ENCODE data around the gene RUNX2.
"Not testable (repeated sequence)": the region's sequence is repeated elsewhere in the genome, so short reads cannot be mapped to it uniquely, and the experiment has no call there.

RUNX2 gene

GRCh38 chr6:45658958-45659357, 330.8 kb downstream of the RUNX2 start:
- no peak for DNase-seq

- DNase-seq = no peak
Measured at GRCh38 chr6:45661661-45662060, 333.5 kb downstream of the RUNX2 start.

GRCh38 chr6:45663251-45664221, 335.4 kb downstream of the RUNX2 start:
- no peak for DNase-seq

- no peak for DNase-seq
Measured at GRCh38 chr6:45664707-45665106, 336.6 kb downstream of the RUNX2 start.

GRCh38 chr6:45665859-45666258, 337.7 kb downstream of the RUNX2 start:
- no peak for DNase-seq

GRCh38 chr6:45666846-45667245, 338.7 kb downstream of the RUNX2 start:
- DNase-seq = no peak

- no peak for DNase-seq
Measured at GRCh38 chr6:45667300-45667699, 339.2 kb downstream of the RUNX2 start.

- DNase-seq = no peak
Measured at GRCh38 chr6:45667766-45668165, 339.6 kb downstream of the RUNX2 start.

GRCh38 chr6:45668705-45669104, 340.6 kb downstream of the RUNX2 start:
- DNase-seq = no peak

- DNase-seq = not testable (repeated sequence)
Measured at GRCh38 chr6:45673167-45673566, 345.0 kb downstream of the RUNX2 start.

GRCh38 chr6:45675166-45675565, 347.0 kb downstream of the RUNX2 start:
- not testable (repeated sequence) for DNase-seq

GRCh38 chr6:45675634-45676033, 347.5 kb downstream of the RUNX2 start:
- no peak for DNase-seq

- DNase-seq = no peak
Measured at GRCh38 chr6:45676380-45676779, 348.2 kb downstream of the RUNX2 start.

- no peak for DNase-seq
Measured at GRCh38 chr6:45677381-45678284, 349.5 kb downstream of the RUNX2 start.

GRCh38 chr6:45678285-45678607, 350.1 kb downstream of the RUNX2 start:
- no peak for DNase-seq

- DNase-seq = no peak
Measured at GRCh38 chr6:45679163-45679562, 351.0 kb downstream of the RUNX2 start.

GRCh38 chr6:45679631-45680030, 351.5 kb downstream of the RUNX2 start:
- DNase-seq = no peak

- no peak for DNase-seq
Measured at GRCh38 chr6:45681860-45682511, 353.9 kb downstream of the RUNX2 start.

GRCh38 chr6:45684476-45684875, 356.3 kb downstream of the RUNX2 start:
- DNase-seq = no peak

- DNase-seq = no peak
Measured at GRCh38 chr6:45685076-45685475, 356.9 kb downstream of the RUNX2 start.

GRCh38 chr6:45686841-45687569, 358.9 kb downstream of the RUNX2 start:
- no peak for DNase-seq

- DNase-seq = no peak
Measured at GRCh38 chr6:45687570-45687969, 359.4 kb downstream of the RUNX2 start.

- DNase-seq = no peak
Measured at GRCh38 chr6:45688180-45688579, 360.1 kb downstream of the RUNX2 start.
